G401 (cell line): ENCODE measurements around the gene GPBP1. TPM values are rescaled to one million over a fixed set of nuclear protein-coding genes. Genes with fewer than 3 reads are reported as not detected.
"Not testable (repeated sequence)": the region's sequence is repeated elsewhere in the genome, so short reads cannot be mapped to it uniquely, and the experiment has no call there.

Source experiments
- DNase-seq: peaks from one replicate; pipeline ENCODE4 v3.0.0-alpha.2; 2015; ENCODE audit warnings: low spot score
- in situ Hi-C: cut with HindIII; loops from 2 replicates; pipeline ENCODE4 v1.10.0; 2016; ENCODE audit warnings: low sequenced_read_pairs, mixed read lengths
- total RNA-seq: library from RNA; depleted of rRNA; stranded (reverse); fragments of >200 nt; shearing (Covaris generic); gene quantifications from 2 replicates; pipeline ENCODE4 v1.2.3, GENCODE V29; 2014; rRNA removed

The GPBP1 gene
- total RNA-seq, 1 experiment from 2014 or later, result 84.3 TPM

DNA sequence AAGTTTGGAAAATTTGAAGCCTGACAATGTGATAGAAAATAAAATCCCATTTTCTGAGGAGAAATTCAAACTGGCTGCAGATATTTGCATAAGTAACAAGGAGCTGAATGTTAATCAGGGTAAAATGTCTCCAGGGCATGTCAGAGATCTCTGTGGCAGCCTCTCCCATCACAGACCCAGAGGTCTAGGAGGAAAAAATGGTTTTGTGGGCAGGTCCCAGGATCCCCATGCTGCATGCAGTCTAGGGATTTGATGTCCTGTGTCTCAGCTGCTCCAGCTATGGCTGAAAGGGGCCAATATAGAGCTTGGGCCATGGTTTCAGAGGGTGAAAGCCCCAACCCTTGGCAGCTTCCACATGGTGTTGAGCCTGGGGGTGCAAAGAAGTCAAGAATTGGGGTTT, 135.2 kb downstream of the GPBP1 start:
- DNase-seq, in situ Hi-C loops: not testable (repeated sequence)

- DNase-seq, result no peak
- in situ Hi-C loops, result no loop called here
These were observed 137.4 kb downstream of the GPBP1 start for GRCh38 chr5:57311251-57311650.

DNA sequence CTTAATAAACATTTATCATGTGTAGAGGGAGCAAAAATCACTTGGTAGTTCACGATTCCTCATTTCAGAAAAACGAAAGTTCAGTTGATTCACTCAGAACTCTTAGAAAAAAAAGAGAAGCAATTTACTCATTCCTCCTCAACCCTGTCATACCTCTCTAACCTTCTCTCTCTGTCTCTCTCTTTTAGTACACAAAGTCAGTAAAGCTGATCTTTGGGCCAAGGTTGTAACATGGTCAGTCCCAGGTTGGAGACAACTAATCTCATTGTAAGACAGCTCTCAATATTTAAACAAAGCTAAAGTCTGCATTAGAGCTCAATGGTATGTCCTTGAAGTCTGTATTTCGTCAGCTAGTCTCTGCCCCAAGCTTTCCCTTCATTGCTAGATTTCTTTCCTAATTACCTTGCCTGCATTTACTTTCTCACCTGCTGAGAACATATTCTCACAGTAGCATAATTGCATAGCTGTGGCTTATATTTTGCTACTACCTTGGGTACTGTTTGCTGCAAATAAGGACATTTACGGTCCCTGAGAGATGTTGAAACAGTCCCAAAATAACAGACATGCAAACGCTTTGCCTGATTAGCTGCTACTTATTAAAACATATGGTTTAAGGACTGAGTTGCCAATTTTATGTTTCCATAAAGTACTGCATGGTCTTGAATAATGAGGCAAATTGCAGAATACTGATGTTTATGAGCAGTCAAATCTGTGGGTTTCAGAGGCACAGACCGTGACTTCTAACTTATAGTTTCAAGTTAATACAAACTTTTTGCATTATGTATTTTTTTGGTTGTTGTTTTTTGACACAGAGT, 138.3 kb downstream of the GPBP1 start:
- in situ Hi-C loops, result no loop called here
- DNase-seq, result no peak

GRCh38 chr5:57313716-57314115, 139.9 kb downstream of the GPBP1 start:
- no peak for DNase-seq
- in situ Hi-C loops, result no loop called here

Other genes with a start within 250 kb of the GPBP1 start
- gene MIER3, start 221.9 kb upstream of the GPBP1 start, total RNA-seq, result 13.7 and 21.2 TPM in 2 replicates